GM19397 (cell line): Measurements from ENCODE around the gene ARID1B.
A peak's percentile ranks its signal among the peaks of the same experiment; 100 is the strongest.

ENCODE experiments used
- ATAC-seq: cut with Tn5 transposase; IDR thresholded peaks from one replicate; pipeline ENCODE4 v1.9.1; 2021; ENCODE audit warnings: mild to moderate bottlenecking, moderate library complexity; ENCODE audit not compliant: unreplicated experiment

The ARID1B gene

DNA sequence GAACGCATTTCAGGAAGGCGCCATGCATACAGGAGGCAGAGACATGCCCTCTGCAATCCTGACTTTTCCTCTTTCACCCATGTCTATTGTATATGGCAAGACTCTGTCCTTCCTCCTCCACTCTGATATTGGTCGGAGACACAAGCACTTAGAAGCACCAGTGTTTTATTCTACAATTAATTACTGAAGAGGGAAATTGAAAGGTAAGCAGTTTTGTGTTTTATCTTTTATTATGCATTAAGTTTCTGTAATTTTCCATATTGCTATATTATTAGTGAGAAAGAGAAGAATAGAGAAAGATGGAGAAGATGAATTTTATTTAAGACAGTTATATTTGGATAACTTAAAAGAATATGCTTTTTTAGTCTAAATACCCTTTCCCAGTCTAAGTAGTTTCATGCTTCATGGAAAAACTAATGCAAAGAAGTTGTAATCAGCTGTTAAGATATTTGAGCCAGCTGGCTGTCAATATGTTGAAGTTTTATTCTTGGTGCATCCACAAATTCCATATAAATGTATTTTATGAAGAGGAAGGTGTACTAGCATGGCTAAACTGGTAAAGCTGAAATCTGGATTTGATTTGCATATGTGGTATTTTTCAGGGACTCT, 13.6 kb downstream of the ARID1B start:
- no peak for ATAC-seq

- ATAC-seq, result peak; percentile 48
Measured at GRCh38 chr6:156791320-156791850, 14.2 kb downstream of the ARID1B start.

DNA sequence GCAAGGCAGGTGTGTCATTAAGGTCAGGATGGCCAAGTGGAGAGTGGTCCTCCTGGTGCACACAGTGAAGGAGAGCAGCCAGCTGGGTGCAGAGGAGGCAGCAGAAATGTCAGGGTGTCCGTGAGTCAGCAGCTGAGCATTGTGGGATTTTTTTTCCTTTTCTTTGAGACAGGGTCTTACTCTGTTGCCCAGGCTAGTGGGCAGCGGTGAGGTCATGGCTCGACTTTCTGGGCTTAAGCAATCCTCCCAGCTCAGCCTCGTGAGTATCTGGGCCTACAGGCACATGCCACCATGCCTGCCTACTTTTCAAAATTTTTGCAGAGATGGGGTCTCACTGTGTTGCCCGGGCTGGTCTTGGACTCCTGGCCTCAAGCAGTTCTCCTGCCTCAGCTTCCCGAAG, 16.0 kb downstream of the ARID1B start:
- no peak for ATAC-seq

DNA sequence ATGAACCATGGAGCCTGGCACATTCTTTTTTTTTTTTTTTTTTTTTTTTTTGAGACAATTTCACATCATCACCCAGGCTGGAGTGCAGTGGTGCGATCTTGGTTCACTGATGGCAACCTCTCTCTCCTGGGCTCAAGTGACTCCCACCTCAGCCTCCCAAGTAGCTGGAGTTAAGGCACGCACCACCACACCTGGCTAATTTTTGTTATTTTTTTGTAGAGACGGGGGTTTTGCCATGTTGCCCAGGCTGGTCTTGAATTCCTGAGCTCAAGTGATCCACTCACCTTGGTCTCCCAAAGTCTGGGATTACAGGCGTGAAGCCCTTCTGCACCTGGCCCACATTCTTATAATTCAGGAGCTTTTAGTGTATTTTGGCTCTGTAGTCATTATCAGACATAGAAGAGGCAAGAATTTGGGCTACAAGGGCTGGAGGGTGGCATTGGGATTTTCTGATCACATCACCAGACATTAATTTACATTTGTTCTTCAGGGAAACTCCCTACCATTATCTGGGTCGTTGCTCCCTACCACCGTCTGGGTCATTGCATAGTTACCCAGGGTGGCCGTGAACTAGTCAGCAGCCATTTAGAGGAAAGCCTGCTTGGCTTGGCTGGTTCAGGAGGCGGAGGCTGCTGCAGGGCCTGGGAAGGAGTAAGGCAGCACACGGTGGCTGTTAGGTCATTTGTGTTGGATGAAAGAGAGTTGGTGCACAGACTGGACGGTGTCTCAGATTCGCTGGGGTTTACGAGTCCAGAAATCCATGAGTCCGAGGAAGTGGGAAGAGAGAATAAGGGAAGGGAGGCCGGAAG, 17.6 kb downstream of the ARID1B start:
- peak; percentile 59 for ATAC-seq

GRCh38 chr6:156795825-156796224, 18.6 kb downstream of the ARID1B start:
- no peak for ATAC-seq

GRCh38 chr6:156796627-156797026, 19.4 kb downstream of the ARID1B start:
- no peak for ATAC-seq

- no peak for ATAC-seq
Measured at GRCh38 chr6:156797901-156798735, 20.9 kb downstream of the ARID1B start.

DNA sequence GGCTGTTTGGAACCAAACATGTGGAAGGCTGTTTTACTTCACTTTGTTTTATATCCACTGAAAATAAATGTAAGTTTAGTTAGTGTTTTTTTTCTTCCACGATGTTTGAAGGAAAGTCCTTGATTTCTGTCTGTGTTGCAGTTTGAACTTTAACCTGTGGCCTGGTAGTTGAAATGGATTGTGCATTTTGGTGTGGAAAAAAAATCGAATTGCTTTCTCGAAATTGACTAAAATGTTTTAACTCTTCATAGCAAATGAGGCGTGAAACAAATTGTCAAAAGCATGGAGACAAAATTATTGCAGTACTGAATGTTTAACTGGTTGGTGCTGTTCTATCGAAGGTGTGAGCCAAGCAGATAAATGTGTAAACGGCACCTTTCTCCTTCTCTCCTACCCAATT, 24.5 kb downstream of the ARID1B start:
- ATAC-seq, result no peak

- no peak for ATAC-seq
Measured at GRCh38 chr6:156803353-156803752, 26.2 kb downstream of the ARID1B start.

DNA sequence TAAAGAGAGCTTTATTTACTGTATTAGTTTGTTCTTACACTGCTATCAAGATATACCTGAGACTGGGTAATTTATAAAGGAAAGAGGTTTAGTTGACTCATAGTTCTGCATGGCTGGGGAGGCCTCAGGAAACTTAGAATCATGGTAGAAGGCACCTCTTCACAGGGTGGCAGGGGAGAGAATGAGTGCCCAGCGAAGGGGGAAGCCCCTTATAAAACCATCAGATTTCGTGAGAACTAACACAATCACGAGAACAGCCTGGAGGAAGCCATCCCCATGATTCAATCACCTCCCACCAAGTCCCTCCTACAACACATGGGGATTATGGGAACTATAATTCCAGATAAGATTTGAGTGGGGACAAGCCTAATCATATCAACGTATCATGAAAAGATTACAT, 27.2 kb downstream of the ARID1B start:
- no peak for ATAC-seq

DNA sequence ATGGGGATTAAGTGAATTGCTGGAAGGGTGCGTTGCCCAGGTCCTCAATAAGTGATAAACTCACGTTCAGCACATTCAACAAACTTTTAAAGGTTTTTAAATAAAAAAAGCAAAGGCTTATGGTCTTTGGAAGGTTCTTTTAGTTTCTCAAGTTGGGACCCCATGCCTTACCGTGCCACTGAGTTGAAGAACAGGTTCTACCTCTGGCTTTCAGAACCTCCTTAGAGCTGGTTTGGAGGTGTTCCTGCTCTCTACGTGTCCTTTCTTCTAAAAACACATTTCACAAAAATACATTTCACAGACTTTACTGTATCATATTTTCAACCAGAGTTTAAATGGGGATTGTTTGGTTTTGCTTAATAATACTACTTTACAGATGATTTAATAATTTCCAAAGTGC, 29.0 kb downstream of the ARID1B start:
- ATAC-seq, result no peak

DNA sequence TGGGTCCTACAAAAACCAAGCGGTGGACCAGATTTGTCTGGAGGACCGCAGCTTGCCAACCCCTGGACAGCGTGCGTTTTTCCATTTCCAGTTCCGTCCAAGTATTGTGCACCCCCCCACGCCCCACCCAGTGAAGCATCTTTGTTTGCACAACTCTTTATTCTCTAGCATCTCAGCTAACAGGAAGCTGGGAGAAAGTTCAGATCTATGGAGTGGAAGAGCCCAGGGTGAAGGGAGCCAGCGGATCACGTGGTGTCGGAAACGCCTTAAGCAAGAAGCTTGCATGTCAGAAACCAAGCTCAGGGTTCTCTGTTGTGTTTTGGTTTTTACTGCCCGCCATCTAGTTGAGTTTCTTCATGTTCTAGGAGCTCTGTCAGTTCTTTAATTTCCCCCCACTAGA, 29.9 kb downstream of the ARID1B start:
- no peak for ATAC-seq

- ATAC-seq, result no peak
Measured at GRCh38 chr6:156807795-156808194, 30.6 kb downstream of the ARID1B start.

- no peak for ATAC-seq
Measured at GRCh38 chr6:156808287-156808686, 31.1 kb downstream of the ARID1B start.

- ATAC-seq, result peak; percentile 92
Measured at GRCh38 chr6:156809034-156809433, 31.9 kb downstream of the ARID1B start.

DNA sequence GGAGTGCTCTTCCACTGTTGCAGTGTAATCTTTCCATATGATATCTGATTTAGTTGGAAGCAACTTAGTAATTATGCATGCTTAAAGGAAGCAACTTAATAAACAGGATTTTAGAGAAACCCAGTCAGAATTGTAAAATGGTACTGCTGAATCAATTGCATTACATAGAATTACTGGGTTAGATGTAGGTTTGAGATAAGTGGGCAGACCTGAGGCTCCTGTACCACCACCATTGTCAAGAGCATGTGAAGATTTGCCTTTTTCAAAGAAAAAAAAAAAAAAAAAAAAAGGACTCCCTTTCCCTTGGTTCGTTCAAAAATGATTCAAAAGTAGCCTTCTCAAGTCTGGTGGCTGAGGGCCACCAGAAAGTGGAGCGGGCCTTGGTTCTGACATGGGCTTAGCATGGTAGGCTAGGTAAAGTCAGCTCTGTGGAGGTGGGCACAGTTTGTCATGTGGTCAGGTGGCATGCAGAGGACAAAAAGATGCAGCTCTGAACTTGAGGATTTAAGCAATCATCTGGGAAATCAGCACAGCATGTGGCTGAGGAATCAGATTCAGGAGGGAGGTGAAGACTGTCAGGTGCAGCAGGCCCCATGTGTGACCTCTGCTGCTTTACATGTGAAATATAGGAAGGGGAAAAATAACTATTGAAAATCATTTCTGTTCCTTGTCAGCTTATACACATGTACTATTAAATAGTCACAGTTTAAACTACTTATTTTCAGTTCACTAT, 32.4 kb downstream of the ARID1B start:
- no peak for ATAC-seq

DNA sequence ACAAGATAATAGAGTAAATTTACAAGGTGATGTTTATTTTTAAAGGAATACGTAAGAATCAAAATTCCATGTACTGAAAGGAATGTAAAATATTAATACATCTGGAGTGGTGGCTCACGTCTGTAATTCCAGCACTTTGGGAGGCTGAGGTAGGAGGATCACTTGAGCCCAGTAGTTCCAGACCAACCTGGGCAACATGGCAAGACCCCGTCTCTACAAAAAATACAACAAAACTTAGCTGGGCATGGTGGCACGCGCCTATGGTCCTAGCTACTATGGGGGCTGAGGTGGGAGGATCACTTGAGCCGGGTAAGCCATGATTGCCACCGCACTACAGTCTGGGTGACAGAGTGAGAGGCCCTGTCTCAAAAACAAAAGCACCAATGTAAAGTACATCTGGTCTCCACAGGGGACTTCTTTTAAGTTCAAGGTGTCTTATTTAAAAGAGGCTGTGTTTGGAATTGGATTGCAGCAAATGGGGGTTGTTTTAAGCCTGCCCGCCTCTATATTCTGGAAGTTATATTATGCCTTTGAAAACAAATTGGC, 36.9 kb downstream of the ARID1B start:
- ATAC-seq, result no peak

GRCh38 chr6:156816505-156816904, 39.3 kb downstream of the ARID1B start:
- no peak for ATAC-seq

GRCh38 chr6:156820089-156820798, 43.1 kb downstream of the ARID1B start:
- ATAC-seq, result no peak

- ATAC-seq, result no peak
Measured at GRCh38 chr6:156821707-156822106, 44.5 kb downstream of the ARID1B start.
